Measurements from ENCODE around the gene RELL1. TPM values are rescaled to one million over a fixed set of nuclear protein-coding genes. Genes with fewer than 3 reads are reported as not detected.

The RELL1 gene
- polyA plus RNA-seq, 1 of the 3 experiments (the other 2 are of a cell fraction): 4.5 TPM

DNA sequence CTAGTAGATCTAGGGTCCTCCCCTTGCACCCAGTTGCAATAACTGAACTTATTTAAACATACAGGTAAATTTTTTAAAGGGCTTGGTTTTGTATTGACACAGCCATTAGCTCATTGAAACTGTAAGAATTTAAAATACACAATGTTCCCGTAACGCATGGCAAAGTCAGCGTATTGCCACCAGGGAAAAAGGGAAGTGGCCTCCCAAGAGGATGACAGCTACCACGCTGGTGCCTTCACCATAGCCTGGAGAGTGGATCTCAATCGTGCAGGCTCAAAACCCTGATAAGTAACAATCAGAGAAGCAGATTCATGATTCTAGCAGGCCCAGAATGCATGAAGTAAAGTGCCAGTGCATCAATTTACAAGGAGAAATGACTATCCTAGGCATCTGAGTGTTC is 49.4 kb upstream of the RELL1 start (continued):
- TF ChIP-seq POLR2AphosphoS5 (IDR thresholded peaks at IDR 0.05; ENCODE audit: low read depth, low read length): no peak
- TF ChIP-seq RAD21 (IDR thresholded peaks at IDR 0.05; ENCODE audit: low read length): no peak
- no peak for TF ChIP-seq MXI1 (IDR thresholded peaks at IDR 0.05; ENCODE audit: low read depth, low read length)
- TF ChIP-seq EP300 (IDR thresholded peaks at IDR 0.05; ENCODE audit: borderline replicate concordance in 1 of 2, low read depth in 1 of 2, low read length in 1 of 2): no peak
- TF ChIP-seq ZBTB33 (IDR thresholded peaks at IDR 0.05; ENCODE audit: borderline replicate concordance, low read depth): no peak

- H3K4me1 ChIP-seq (ENCODE audit: control insufficient read depth in 1 of 2, insufficient read depth in 2 of 2, low read depth in 1 of 2, low read length in 1 of 2): no peaks in the 10 kb centered on the region
- POLR2A ChIA-PET: no interaction called here
- CTCF ChIA-PET: interaction anchor here (1.2 kb wide), 1 partner anchor 17 kb away, joined by 3 read pairs; no protein-coding TSS in a partner anchor
Measured at GRCh38 chr4:37734989-37735388, 48.8 kb upstream of the RELL1 start.

More at GRCh38 chr4:37734989-37735388, 48.8 kb upstream of the RELL1 start:
- Histone ChIP-seq H3K9me3 (no peaks in the 10 kb centered on the region), H3K36me3 (replicated peaks in 1 of 2; ENCODE audit: control insufficient read depth in 1 of 2, insufficient read depth in 2 of 2, low read length in 1 of 2) (no peaks in the 10 kb centered on the region), H3F3A (replicated peaks; ENCODE audit: insufficient read depth) (no peaks in the 10 kb centered on the region), H2AFZ (ENCODE audit: low read depth) (no peak overlapping the region), H3K9ac (no peak overlapping the region), H3K4me3 (ENCODE audit: low read depth in 2 of 2, low read length in 1 of 2) (no peak overlapping the region), H3K4me2 (no peak overlapping the region), H4K20me1 (ENCODE audit: insufficient read depth) (no peaks in the 10 kb centered on the region), H3K9me2 (no peaks in the 10 kb centered on the region), H3K27ac (ENCODE audit: low read depth in 2 of 2, low read length in 1 of 2) (no peak overlapping the region), H3K27me3 (ENCODE audit: insufficient read depth) (no peaks in the 10 kb centered on the region), H3K79me2 (ENCODE audit: insufficient read depth) (no peaks in the 10 kb centered on the region)
- WGBS (ENCODE audit: low lambda C conversion rate): 64% methylated on average over 3 of the region's 3 CpGs
- DNase-seq: no peak
- TF ChIP-seq, protein P1, sequence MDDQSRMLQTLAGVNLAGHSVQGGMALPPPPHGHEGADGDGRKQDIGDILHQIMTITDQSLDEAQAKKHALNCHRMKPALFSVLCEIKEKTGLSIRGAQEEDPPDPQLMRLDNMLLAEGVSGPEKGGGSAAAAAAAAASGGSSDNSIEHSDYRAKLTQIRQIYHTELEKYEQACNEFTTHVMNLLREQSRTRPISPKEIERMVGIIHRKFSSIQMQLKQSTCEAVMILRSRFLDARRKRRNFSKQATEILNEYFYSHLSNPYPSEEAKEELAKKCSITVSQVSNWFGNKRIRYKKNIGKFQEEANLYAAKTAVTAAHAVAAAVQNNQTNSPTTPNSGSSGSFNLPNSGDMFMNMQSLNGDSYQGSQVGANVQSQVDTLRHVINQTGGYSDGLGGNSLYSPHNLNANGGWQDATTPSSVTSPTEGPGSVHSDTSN (IDR thresholded peaks at IDR 0.05): no peak
- TF ChIP-seq TEAD4 (IDR thresholded peaks at IDR 0.05; ENCODE audit: borderline replicate concordance, insufficient read depth): no peak
- TF ChIP-seq RCOR1 (IDR thresholded peaks at IDR 0.05; ENCODE audit: low read length): no peak
- no peak for TF ChIP-seq GATA2 (CRISPR knock-in tag; IDR thresholded peaks at IDR 0.05)
- no peak for TF ChIP-seq REST (IDR thresholded peaks at IDR 0.05; ENCODE audit: low read depth, low read length)
- no peak for TF ChIP-seq JUND (IDR thresholded peaks at IDR 0.05)
- no peak for TF ChIP-seq USF1 (IDR thresholded peaks at IDR 0.05; ENCODE audit: borderline replicate concordance, low read depth)
- no peak for TF ChIP-seq CHD2 (IDR thresholded peaks at IDR 0.05; ENCODE audit: low read length, partially characterized antibody)
- no peak for TF ChIP-seq EZH2phosphoT487 (IDR thresholded peaks at IDR 0.05; ENCODE audit: borderline replicate concordance, low read depth)
- TF ChIP-seq RFX5 (IDR thresholded peaks at IDR 0.05; ENCODE audit: low read length): no peak
- no peak for TF ChIP-seq EP300 (IDR thresholded peaks at IDR 0.05; ENCODE audit: borderline replicate concordance in 1 of 2, low read depth in 1 of 2, low read length in 1 of 2)
- TF ChIP-seq, protein P2, sequence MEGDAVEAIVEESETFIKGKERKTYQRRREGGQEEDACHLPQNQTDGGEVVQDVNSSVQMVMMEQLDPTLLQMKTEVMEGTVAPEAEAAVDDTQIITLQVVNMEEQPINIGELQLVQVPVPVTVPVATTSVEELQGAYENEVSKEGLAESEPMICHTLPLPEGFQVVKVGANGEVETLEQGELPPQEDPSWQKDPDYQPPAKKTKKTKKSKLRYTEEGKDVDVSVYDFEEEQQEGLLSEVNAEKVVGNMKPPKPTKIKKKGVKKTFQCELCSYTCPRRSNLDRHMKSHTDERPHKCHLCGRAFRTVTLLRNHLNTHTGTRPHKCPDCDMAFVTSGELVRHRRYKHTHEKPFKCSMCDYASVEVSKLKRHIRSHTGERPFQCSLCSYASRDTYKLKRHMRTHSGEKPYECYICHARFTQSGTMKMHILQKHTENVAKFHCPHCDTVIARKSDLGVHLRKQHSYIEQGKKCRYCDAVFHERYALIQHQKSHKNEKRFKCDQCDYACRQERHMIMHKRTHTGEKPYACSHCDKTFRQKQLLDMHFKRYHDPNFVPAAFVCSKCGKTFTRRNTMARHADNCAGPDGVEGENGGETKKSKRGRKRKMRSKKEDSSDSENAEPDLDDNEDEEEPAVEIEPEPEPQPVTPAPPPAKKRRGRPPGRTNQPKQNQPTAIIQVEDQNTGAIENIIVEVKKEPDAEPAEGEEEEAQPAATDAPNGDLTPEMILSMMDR (IDR thresholded peaks at IDR 0.05): no peak
- TF ChIP-seq ZBTB33 (IDR thresholded peaks at IDR 0.05; ENCODE audit: borderline replicate concordance, low read depth): no peak
